HepG2 (cell line): Measurements from ENCODE around the gene APOC3. TPM values are rescaled to one million over a fixed set of nuclear protein-coding genes. Genes with fewer than 3 reads are reported as not detected.
A peak's percentile ranks its signal among the peaks of the same experiment; 100 is the strongest.

Experiments used
- E2F2 ChIP-seq: sonication (generic); formaldehyde crosslinking; IDR thresholded peaks from 2 replicates; pipeline ENCODE4 v1.4.0; 2020; ENCODE audit warnings: missing genetic modification reagents, borderline replicate concordance
- HNRNPLL ChIP-seq: fragments of 200-400 bp; formaldehyde crosslinking; IDR thresholded peaks from 2 replicates; pipeline ENCODE4 v1.6.1; 2017; ENCODE audit warnings: mild to moderate bottlenecking, low read depth, low read length; ENCODE audit not compliant: poor library complexity, severe bottlenecking
- KAT2B ChIP-seq: fragments of 150-350 bp; IDR thresholded peaks from 2 replicates; pipeline ENCODE4 v1.6.1; 2014; ENCODE audit warnings: low read depth, low read length, borderline replicate concordance
- KAT8 ChIP-seq: IDR thresholded peaks from 2 replicates; pipeline ENCODE4 v1.6.1; 2016; ENCODE audit warnings: missing genetic modification reagents, missing compliant biosample characterization
- MXI1 ChIP-seq: IDR thresholded peaks from 3 replicates; pipeline ENCODE4 v1.6.1; 2012; ENCODE audit warnings: low read depth, low read length, inconsistent platforms, borderline replicate concordance
- SNAPC2 ChIP-seq: sonication (generic); formaldehyde crosslinking; IDR thresholded peaks from 2 replicates; pipeline ENCODE4 v1.8.1; 2022; ENCODE audit warnings: mild to moderate bottlenecking, missing genetic modification reagents
- TMF1 ChIP-seq: sonication (generic); formaldehyde crosslinking; IDR thresholded peaks from 2 replicates; pipeline ENCODE4 v1.8.1; 2022; ENCODE audit warnings: low read depth, missing genetic modification reagents
- UBTF ChIP-seq: sonication (generic); formaldehyde crosslinking; IDR thresholded peaks from 2 replicates; pipeline ENCODE4 v1.4.0; 2020; ENCODE audit warnings: mild to moderate bottlenecking, missing genetic modification reagents
- ZC3H4 ChIP-seq: sonication (generic); formaldehyde crosslinking; IDR thresholded peaks from 2 replicates; pipeline ENCODE4 v1.4.0; 2020; ENCODE audit warnings: missing genetic modification reagents, borderline replicate concordance
- ZNF30 ChIP-seq: sonication (generic); formaldehyde crosslinking; IDR thresholded peaks from 2 replicates; pipeline ENCODE4 v1.5.0; 2020; ENCODE audit warnings: mild to moderate bottlenecking, missing genetic modification reagents
- ZNF567 ChIP-seq: sonication (generic); formaldehyde crosslinking; IDR thresholded peaks from 2 replicates; pipeline ENCODE4 v1.8.1; 2023; ENCODE audit warnings: mild to moderate bottlenecking, missing genetic modification reagents, borderline replicate concordance
- ZNF841 ChIP-seq: sonication (generic); formaldehyde crosslinking; IDR thresholded peaks from 2 replicates; pipeline ENCODE4 v1.8.1; 2023; ENCODE audit warnings: missing genetic modification reagents, borderline replicate concordance
- polyA plus RNA-seq, 8 experiments: library from polyadenylated mRNA; depleted of rRNA in 3 of 8; stranded (reverse) in 7 of 8; unstranded in 1 of 8; fragments of >200 nt; fragmentation: Illumina TruSeq in 4 of 8; extraction: Trizol in 4 of 8; gene quantifications; 2 replicates each; pipeline versions ENCODE4 v1.2.1 to v1.2.3, GENCODE V29; 2011 to 2016; ENCODE audit warnings: low read depth in 4 of 8, missing spikeins in 1 of 8, mixed read lengths in 1 of 8; ENCODE audit not compliant: insufficient read depth in 1 of 8
- total RNA-seq, 5 experiments: library from RNA; depleted of rRNA; stranded (reverse); fragments of >200 nt; fragmentation: Illumina TruSeq; extraction: Trizol; gene quantifications; 2 replicates each; pipeline ENCODE4 v1.2.3, GENCODE V29; 2016; ENCODE audit warnings: low read depth in 1 of 5
- TF ChIP-seq, protein P1 (sequence below): sonication (generic); formaldehyde crosslinking; IDR thresholded peaks from 2 replicates; pipeline ENCODE4 v1.4.0; 2020; ENCODE audit warnings: low read depth, mild to moderate bottlenecking, missing genetic modification reagents
- TF ChIP-seq, protein P2 (sequence below): sonication (generic); formaldehyde crosslinking; IDR thresholded peaks from 2 replicates; pipeline ENCODE4 v1.4.0; 2020; ENCODE audit warnings: missing genetic modification reagents, borderline replicate concordance
- TF ChIP-seq, protein P3 (sequence below): sonication (generic); formaldehyde crosslinking; IDR thresholded peaks from 2 replicates; pipeline ENCODE4 v1.5.0; 2020; ENCODE audit warnings: mild to moderate bottlenecking, missing genetic modification reagents, moderate library complexity
- TF ChIP-seq, protein P4 (sequence below): IDR thresholded peaks from 2 replicates; pipeline ENCODE4 v1.6.1; 2016; ENCODE audit warnings: mild to moderate bottlenecking

The APOC3 gene
- total and polyA plus RNA-seq, 2 of the 13 experiments (the other 11 are each of a cell fraction or from before 2014, with no cell fraction given), result 314 to 687 TPM

DNA sequence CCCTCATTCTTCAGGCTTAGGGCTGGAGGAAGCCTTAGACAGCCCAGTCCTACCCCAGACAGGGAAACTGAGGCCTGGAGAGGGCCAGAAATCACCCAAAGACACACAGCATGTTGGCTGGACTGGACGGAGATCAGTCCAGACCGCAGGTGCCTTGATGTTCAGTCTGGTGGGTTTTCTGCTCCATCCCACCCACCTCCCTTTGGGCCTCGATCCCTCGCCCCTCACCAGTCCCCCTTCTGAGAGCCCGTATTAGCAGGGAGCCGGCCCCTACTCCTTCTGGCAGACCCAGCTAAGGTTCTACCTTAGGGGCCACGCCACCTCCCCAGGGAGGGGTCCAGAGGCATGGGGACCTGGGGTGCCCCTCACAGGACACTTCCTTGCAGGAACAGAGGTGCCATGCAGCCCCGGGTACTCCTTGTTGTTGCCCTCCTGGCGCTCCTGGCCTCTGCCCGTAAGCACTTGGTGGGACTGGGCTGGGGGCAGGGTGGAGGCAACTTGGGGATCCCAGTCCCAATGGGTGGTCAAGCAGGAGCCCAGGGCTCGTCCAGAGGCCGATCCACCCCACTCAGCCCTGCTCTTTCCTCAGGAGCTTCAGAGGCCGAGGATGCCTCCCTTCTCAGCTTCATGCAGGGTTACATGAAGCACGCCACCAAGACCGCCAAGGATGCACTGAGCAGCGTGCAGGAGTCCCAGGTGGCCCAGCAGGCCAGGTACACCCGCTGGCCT lies 641 bp downstream of the APOC3 start (continued):
- no peak for TF ChIP-seq KAT8 (CRISPR knock-in tag)
- TF ChIP-seq, protein P1, sequence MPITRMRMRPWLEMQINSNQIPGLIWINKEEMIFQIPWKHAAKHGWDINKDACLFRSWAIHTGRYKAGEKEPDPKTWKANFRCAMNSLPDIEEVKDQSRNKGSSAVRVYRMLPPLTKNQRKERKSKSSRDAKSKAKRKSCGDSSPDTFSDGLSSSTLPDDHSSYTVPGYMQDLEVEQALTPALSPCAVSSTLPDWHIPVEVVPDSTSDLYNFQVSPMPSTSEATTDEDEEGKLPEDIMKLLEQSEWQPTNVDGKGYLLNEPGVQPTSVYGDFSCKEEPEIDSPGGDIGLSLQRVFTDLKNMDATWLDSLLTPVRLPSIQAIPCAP (CRISPR knock-in tag), result no peak
- peak; percentile 74; the same call in 1 of the 2 replicates for TF ChIP-seq ZC3H4 (CRISPR knock-in tag)
- no peak for TF ChIP-seq ZNF841 (CRISPR knock-in tag)
- TF ChIP-seq TMF1 (CRISPR knock-in tag), result peak; percentile 4; the same call in 1 of the 2 replicates
- TF ChIP-seq MXI1, result no peak
- TF ChIP-seq, protein P2, sequence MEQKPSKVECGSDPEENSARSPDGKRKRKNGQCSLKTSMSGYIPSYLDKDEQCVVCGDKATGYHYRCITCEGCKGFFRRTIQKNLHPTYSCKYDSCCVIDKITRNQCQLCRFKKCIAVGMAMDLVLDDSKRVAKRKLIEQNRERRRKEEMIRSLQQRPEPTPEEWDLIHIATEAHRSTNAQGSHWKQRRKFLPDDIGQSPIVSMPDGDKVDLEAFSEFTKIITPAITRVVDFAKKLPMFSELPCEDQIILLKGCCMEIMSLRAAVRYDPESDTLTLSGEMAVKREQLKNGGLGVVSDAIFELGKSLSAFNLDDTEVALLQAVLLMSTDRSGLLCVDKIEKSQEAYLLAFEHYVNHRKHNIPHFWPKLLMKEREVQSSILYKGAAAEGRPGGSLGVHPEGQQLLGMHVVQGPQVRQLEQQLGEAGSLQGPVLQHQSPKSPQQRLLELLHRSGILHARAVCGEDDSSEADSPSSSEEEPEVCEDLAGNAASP, result no peak
- TF ChIP-seq HNRNPLL, result no peak
- no peak for TF ChIP-seq E2F2
- TF ChIP-seq ZNF30 (CRISPR knock-in tag), result no peak
- TF ChIP-seq, protein P3, sequence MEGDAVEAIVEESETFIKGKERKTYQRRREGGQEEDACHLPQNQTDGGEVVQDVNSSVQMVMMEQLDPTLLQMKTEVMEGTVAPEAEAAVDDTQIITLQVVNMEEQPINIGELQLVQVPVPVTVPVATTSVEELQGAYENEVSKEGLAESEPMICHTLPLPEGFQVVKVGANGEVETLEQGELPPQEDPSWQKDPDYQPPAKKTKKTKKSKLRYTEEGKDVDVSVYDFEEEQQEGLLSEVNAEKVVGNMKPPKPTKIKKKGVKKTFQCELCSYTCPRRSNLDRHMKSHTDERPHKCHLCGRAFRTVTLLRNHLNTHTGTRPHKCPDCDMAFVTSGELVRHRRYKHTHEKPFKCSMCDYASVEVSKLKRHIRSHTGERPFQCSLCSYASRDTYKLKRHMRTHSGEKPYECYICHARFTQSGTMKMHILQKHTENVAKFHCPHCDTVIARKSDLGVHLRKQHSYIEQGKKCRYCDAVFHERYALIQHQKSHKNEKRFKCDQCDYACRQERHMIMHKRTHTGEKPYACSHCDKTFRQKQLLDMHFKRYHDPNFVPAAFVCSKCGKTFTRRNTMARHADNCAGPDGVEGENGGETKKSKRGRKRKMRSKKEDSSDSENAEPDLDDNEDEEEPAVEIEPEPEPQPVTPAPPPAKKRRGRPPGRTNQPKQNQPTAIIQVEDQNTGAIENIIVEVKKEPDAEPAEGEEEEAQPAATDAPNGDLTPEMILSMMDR (CRISPR knock-in tag), result no peak
- no peak for TF ChIP-seq ZNF567 (CRISPR knock-in tag)
- no peak for TF ChIP-seq KAT2B
- TF ChIP-seq, protein P4, sequence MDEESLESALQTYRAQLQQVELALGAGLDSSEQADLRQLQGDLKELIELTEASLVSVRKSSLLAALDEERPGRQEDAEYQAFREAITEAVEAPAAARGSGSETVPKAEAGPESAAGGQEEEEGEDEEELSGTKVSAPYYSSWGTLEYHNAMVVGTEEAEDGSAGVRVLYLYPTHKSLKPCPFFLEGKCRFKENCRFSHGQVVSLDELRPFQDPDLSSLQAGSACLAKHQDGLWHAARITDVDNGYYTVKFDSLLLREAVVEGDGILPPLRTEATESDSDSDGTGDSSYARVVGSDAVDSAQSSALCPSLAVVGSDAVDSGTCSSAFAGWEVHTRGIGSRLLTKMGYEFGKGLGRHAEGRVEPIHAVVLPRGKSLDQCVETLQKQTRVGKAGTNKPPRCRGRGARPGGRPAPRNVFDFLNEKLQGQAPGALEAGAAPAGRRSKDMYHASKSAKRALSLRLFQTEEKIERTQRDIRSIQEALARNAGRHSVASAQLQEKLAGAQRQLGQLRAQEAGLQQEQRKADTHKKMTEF (CRISPR knock-in tag), result no peak
- no peak for TF ChIP-seq SNAPC2 (CRISPR knock-in tag)
- no peak for TF ChIP-seq UBTF
